B cell (primary cell): Measurements from ENCODE around the gene HIF3A. TPM values are rescaled to one million over a fixed set of nuclear protein-coding genes. Genes with fewer than 3 reads are reported as not detected.
"Not testable (repeated sequence)": the region's sequence is repeated elsewhere in the genome, so short reads cannot be mapped to it uniquely, and the experiment has no call there.

ENCODE experiments used
- ATAC-seq: fragments of 200-7000 bp; cut with Tn5 transposase; one replicate; pipeline ENCODE4 v1.10.0; 2021; ENCODE audit warnings: low read depth, mild to moderate bottlenecking, moderate number of reproducible peaks, moderate library complexity
- CTCF ChIA-PET: fragments of 350-600 bp; sonication (Branson Sonifier 250); formaldehyde crosslinking; loops from one replicate; lab custom pipeline; 2021; ENCODE audit warnings: antibody characterized with exemption, inconsistent platforms; lab: Charles Lee
- POLR2A ChIA-PET: fragments of 350-600 bp; sonication (Branson Sonifier 250); formaldehyde crosslinking; loops from one replicate; lab custom pipeline; 2021; ENCODE audit warnings: antibody characterized with exemption; lab: Charles Lee
- DNase-seq: peaks from one replicate; pipeline ENCODE4 v3.0.0; 2013
- H2AFZ ChIP-seq: 2 replicates; pipeline ENCODE4 v1.6.1; 2012; ENCODE audit warnings: mild to moderate bottlenecking, low read depth, low read length; ENCODE audit not compliant: insufficient read depth, poor library complexity, severe bottlenecking
- H3K27ac ChIP-seq, 2 donors: 1 replicate in 1 of 2; 2 replicates in 1 of 2; pipeline ENCODE4 v1.5.1; 2012 to 2013; ENCODE audit warnings: low read length in 2 of 2, mild to moderate bottlenecking in 2 of 2, moderate library complexity in 1 of 2
- H3K27me3 ChIP-seq, 4 experiments: fragments of 200-600 bp in 1 of 4; sonication (generic) in 1 of 4; replicated peaks in 1 of 4; 1 replicate in 2 of 4; 2 replicates in 2 of 4; pipeline versions ENCODE4 v1.6.1 to v1.7.0; 2013 to 2016; ENCODE audit warnings: low read length in 3 of 4, mild to moderate bottlenecking in 2 of 4, mixed read lengths in 1 of 4, moderate library complexity in 1 of 4; ENCODE audit not compliant: insufficient read depth in 4 of 4, control insufficient read depth in 3 of 4; ENCODE audit errors: control extremely low read depth in 1 of 4
- H3K36me3 ChIP-seq, 2 experiments: replicated peaks in 1 of 2; 1 replicate in 1 of 2; 2 replicates in 1 of 2; pipeline versions ENCODE4 v1.6.1 to v1.7.1; 2013; ENCODE audit warnings: low read length in 1 of 2; ENCODE audit not compliant: insufficient read depth in 2 of 2, control insufficient read depth in 1 of 2; ENCODE audit errors: control extremely low read depth in 1 of 2, extremely low read depth in 1 of 2
- H3K4me1 ChIP-seq, 2 donors: fragments of 200-600 bp in 1 of 2; sonication (generic) in 1 of 2; 1 replicate in 1 of 2; 2 replicates in 1 of 2; pipeline versions ENCODE4 v1.5.1 to v1.6.1; 2013 to 2017; ENCODE audit warnings: low read length in 2 of 2; ENCODE audit not compliant: control insufficient read depth in 2 of 2, insufficient read depth in 2 of 2
- H3K4me2 ChIP-seq: replicated peaks from 2 replicates; pipeline ENCODE3; 2012; ENCODE audit warnings: mild to moderate bottlenecking, low read depth, low read length; ENCODE audit not compliant: poor library complexity, severe bottlenecking
- H3K4me3 ChIP-seq, 5 experiments: fragments of 200-600 bp in 1 of 5; sonication (generic) in 1 of 5; 1 replicate in 3 of 5; 2 replicates in 2 of 5; pipeline versions ENCODE4 v1.5.1 to v1.7.0; 2011 to 2016; ENCODE audit warnings: low read length in 4 of 5, mild to moderate bottlenecking in 4 of 5, low read depth in 2 of 5, control low read depth in 1 of 5, moderate library complexity in 1 of 5; ENCODE audit not compliant: insufficient read depth in 1 of 5; ENCODE audit errors: control extremely low read depth in 1 of 5, extremely low read depth in 1 of 5
- H3K79me2 ChIP-seq: fragments of 200-600 bp; sonication (generic); one replicate; pipeline ENCODE4 v1.6.0; 2016; ENCODE audit warnings: low read length; ENCODE audit not compliant: control insufficient read depth, insufficient read depth
- H3K9ac ChIP-seq: fragments of 200-600 bp; sonication (generic); 2 replicates; pipeline ENCODE4 v1.6.1; 2017; ENCODE audit warnings: mild to moderate bottlenecking, low read length, moderate library complexity
- H3K9me3 ChIP-seq, 3 donors: one replicate each; pipeline versions ENCODE4 v1.6.1 to v1.7.1; 2013; ENCODE audit warnings: low read length in 2 of 3; ENCODE audit not compliant: control insufficient read depth in 2 of 3, insufficient read depth in 1 of 3; ENCODE audit errors: control extremely low read depth in 1 of 3
- H4K20me1 ChIP-seq: 2 replicates; pipeline ENCODE4 v1.6.0; 2012; ENCODE audit warnings: mild to moderate bottlenecking, low read length; ENCODE audit not compliant: insufficient read depth, control insufficient read depth, poor library complexity, severe bottlenecking
- H3K27ac Mint-ChIP-seq: one replicate; pipeline ENCODE4 v1.8.0; 2021; ENCODE audit warnings: mixed read lengths
- H3K27me3 Mint-ChIP-seq: one replicate; pipeline ENCODE4 v1.8.0; 2021; ENCODE audit warnings: mixed read lengths
- H3K4me1 Mint-ChIP-seq: one replicate; pipeline ENCODE4 v1.8.0; 2021; ENCODE audit warnings: mixed read lengths
- H3K4me3 Mint-ChIP-seq: one replicate; pipeline ENCODE4 v1.8.0; 2021; ENCODE audit warnings: mixed read lengths
- H3K9me3 Mint-ChIP-seq: one replicate; pipeline ENCODE4 v1.8.0; 2022; ENCODE audit warnings: mixed read lengths; ENCODE audit not compliant: insufficient read depth
- CTCF ChIP-seq: fragments of 200-600 bp; IDR thresholded peaks from one replicate; pipeline ENCODE4 v1.8.0; 2022; ENCODE audit warnings: antibody characterized with exemption, mild to moderate bottlenecking
- EZH2 ChIP-seq: IDR thresholded peaks from 2 replicates; pipeline ENCODE4 v1.6.1; 2012; ENCODE audit warnings: borderline replicate concordance, low read depth, mild to moderate bottlenecking, moderate library complexity, low read length; ENCODE audit not compliant: insufficient read depth, poor library complexity, severe bottlenecking
- WGBS: methylation state at CpG from one replicate; pipeline ENCODE4 v1.1.5; 2013; ENCODE audit warnings: missing lambda C conversion rate; ENCODE audit not compliant: insufficient coverage; 5-methylcytosine and 5-hydroxymethylcytosine counted together
- intact Hi-C: fragments of 100-400 bp; cut with micrococcal nuclease; formaldehyde crosslinking; loops from one replicate; pipeline ENCODE4 v1.10.0; 2022
- polyA plus RNA-seq: library from polyadenylated mRNA; depleted of rRNA; stranded (reverse); fragments of >200 nt; gene quantifications from 2 replicates; pipeline ENCODE4 v1.2.3, GENCODE V29; 2012
- total RNA-seq, 2 donors: library from RNA; stranded (reverse); fragments of 120-200 nt in 1 of 2; gene quantifications; 1 replicate in 1 of 2; 2 replicates in 1 of 2; pipeline versions ENCODE4 v1.2.3 to v1.2.4, GENCODE V29; 2013 to 2022

Gene HIF3A
- total and polyA plus RNA-seq, 2 donors (not counting 1 experiment from before 2014, with no cell fraction given): not detected

- WGBS: 62% methylated on average over 3 of the region's 8 CpGs
Observed at GRCh38 chr19:46271481-46272197, 25.2 kb upstream of the HIF3A start.

GRCh38 chr19:46273931-46274330 is 22.9 kb upstream of the HIF3A start:
- H3K9me3 ChIP-seq, H4K20me1 ChIP-seq, H3K36me3 ChIP-seq, H3K4me3 Mint-ChIP-seq, CTCF ChIA-PET, H3K79me2 ChIP-seq, H3K4me1 ChIP-seq, ATAC-seq, H3K27ac ChIP-seq, intact Hi-C loops, H3K9me3 Mint-ChIP-seq, DNase-seq, H3K4me3 ChIP-seq, POLR2A ChIA-PET, H2AFZ ChIP-seq, H3K4me1 Mint-ChIP-seq, H3K27ac Mint-ChIP-seq, H3K9ac ChIP-seq, H3K4me2 ChIP-seq: not testable (repeated sequence)
- peaks cover 48% of the 10 kb centered on the region for H3K27me3 Mint-ChIP-seq
- peaks cover 0 to 19% (median 10%) of the 10 kb centered on the region in 4 experiments for H3K27me3 ChIP-seq
- 91% methylated on average over 6 of the region's 6 CpGs for WGBS

More at GRCh38 chr19:46271481-46272197, 25.2 kb upstream of the HIF3A start:
- no peak overlapping the region for H3K27ac ChIP-seq
- H3K36me3 ChIP-seq: no peaks in the 10 kb centered on the region
- H3K4me1 ChIP-seq: no peaks in the 10 kb centered on the region
- DNase-seq: no peak
- H4K20me1 ChIP-seq: no peaks in the 10 kb centered on the region
- no peaks in the 10 kb centered on the region for H3K79me2 ChIP-seq
- H3K9me3 ChIP-seq: no peaks in the 10 kb centered on the region
- peaks cover 2% of the 10 kb centered on the region for H3K4me1 Mint-ChIP-seq
- H3K4me2 ChIP-seq: no peak overlapping the region
- H3K9me3 Mint-ChIP-seq: no peaks in the 10 kb centered on the region
- ChIA-PET POLR2A (no interaction called here), CTCF (interaction anchor here (0.6 kb wide), 1 partner anchor 671 kb away, joined by 3 read pairs; no protein-coding TSS in a partner anchor)
- H3K27ac Mint-ChIP-seq: no peak overlapping the region
- ATAC-seq: no peak
- no peak overlapping the region for H2AFZ ChIP-seq
- no peak overlapping the region for H3K4me3 Mint-ChIP-seq
- intact Hi-C loops: no loop called here
- H3K4me3 ChIP-seq: no peak overlapping the region
- H3K27me3 Mint-ChIP-seq: peaks cover 42% of the 10 kb centered on the region
- H3K9ac ChIP-seq: no peak overlapping the region
- TF ChIP-seq CTCF: no peak
- TF ChIP-seq EZH2: no peak
- peaks cover 0 to 19% (median 10%) of the 10 kb centered on the region in 4 experiments for H3K27me3 ChIP-seq
